Measurements from ENCODE around the gene LRRC4C. TPM values are rescaled to one million over a fixed set of nuclear protein-coding genes. Genes with fewer than 3 reads are reported as not detected.

The LRRC4C gene
- total RNA-seq, 1 experiment from 2014 or later: 0.15 TPM

DNA sequence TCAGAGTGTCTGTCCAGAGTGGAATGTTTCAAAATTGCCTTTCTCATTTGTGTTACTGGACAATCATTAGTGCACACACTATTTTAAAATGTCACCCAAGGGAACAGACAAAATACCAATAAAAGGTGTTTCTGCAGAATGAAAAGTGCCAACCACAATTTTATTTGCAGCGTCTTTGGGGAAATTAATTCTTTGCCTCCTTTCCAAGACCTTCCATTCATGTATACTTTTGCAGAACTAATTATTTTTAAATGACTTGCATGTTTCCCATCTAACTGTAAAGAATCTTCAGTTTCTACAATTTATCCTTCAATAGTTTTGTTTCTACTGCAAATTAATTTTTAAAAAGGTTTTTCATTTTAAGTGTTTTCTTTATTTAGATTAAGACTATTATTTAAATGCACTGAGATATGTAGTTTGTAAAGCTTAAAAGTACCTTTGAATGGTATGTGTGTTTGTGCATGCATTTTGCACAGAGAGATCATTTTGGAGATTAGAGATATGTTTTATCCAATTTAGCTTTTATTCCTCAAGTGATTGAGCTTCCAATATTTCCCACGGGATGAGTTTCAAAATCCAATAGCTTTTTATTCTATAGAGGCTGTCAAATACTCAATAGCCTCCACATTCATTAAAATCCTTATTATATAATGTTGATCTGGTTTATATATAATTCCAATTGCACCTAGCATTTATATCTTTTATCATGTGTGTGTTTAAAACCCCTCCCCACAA, 1235.7 kb downstream of the LRRC4C start:
- Histone ChIP-seq H3K27me3 (ENCODE audit: control insufficient read depth, insufficient read depth, low read length) (no peaks in the 10 kb centered on the region), H3K4me1 (ENCODE audit: control insufficient read depth, insufficient read depth, low read length) (no peaks in the 10 kb centered on the region), H3K9me3 (ENCODE audit: control insufficient read depth, insufficient read depth, low read depth, low read length) (no peaks in the 10 kb centered on the region), H3K4me3 (ENCODE audit: low read depth in 2 of 2, low read length in 2 of 2) (no peak overlapping the region), H3K36me3 (ENCODE audit: control insufficient read depth, insufficient read depth, low read length) (no peaks in the 10 kb centered on the region), H3K27ac (ENCODE audit: low read length) (no peak overlapping the region)
- in situ Hi-C loops (cut with HindIII; ENCODE audit: low pct_unique_long_range_greater_than_20kb, low sequenced_read_pairs) (no loop called here), intact Hi-C loops (cut with micrococcal nuclease; ENCODE audit: unreplicated experiment) (no loop called here)
- no peak for TF ChIP-seq TCF7L2 (IDR thresholded peaks at IDR 0.05; ENCODE audit: low read depth, low read length)
- no peak for TF ChIP-seq POLR2AphosphoS5 (IDR thresholded peaks at IDR 0.05; ENCODE audit: low read depth, low read length)
- TF ChIP-seq, protein P1, sequence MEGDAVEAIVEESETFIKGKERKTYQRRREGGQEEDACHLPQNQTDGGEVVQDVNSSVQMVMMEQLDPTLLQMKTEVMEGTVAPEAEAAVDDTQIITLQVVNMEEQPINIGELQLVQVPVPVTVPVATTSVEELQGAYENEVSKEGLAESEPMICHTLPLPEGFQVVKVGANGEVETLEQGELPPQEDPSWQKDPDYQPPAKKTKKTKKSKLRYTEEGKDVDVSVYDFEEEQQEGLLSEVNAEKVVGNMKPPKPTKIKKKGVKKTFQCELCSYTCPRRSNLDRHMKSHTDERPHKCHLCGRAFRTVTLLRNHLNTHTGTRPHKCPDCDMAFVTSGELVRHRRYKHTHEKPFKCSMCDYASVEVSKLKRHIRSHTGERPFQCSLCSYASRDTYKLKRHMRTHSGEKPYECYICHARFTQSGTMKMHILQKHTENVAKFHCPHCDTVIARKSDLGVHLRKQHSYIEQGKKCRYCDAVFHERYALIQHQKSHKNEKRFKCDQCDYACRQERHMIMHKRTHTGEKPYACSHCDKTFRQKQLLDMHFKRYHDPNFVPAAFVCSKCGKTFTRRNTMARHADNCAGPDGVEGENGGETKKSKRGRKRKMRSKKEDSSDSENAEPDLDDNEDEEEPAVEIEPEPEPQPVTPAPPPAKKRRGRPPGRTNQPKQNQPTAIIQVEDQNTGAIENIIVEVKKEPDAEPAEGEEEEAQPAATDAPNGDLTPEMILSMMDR (IDR thresholded peaks at IDR 0.05): no peak
- TF ChIP-seq, protein P2, sequence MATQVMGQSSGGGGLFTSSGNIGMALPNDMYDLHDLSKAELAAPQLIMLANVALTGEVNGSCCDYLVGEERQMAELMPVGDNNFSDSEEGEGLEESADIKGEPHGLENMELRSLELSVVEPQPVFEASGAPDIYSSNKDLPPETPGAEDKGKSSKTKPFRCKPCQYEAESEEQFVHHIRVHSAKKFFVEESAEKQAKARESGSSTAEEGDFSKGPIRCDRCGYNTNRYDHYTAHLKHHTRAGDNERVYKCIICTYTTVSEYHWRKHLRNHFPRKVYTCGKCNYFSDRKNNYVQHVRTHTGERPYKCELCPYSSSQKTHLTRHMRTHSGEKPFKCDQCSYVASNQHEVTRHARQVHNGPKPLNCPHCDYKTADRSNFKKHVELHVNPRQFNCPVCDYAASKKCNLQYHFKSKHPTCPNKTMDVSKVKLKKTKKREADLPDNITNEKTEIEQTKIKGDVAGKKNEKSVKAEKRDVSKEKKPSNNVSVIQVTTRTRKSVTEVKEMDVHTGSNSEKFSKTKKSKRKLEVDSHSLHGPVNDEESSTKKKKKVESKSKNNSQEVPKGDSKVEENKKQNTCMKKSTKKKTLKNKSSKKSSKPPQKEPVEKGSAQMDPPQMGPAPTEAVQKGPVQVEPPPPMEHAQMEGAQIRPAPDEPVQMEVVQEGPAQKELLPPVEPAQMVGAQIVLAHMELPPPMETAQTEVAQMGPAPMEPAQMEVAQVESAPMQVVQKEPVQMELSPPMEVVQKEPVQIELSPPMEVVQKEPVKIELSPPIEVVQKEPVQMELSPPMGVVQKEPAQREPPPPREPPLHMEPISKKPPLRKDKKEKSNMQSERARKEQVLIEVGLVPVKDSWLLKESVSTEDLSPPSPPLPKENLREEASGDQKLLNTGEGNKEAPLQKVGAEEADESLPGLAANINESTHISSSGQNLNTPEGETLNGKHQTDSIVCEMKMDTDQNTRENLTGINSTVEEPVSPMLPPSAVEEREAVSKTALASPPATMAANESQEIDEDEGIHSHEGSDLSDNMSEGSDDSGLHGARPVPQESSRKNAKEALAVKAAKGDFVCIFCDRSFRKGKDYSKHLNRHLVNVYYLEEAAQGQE (IDR thresholded peaks at IDR 0.05; ENCODE audit: insufficient read depth in 1 of 2, low read depth in 2 of 2, low read length in 1 of 2): no peak
- no peak for TF ChIP-seq SIN3A (IDR thresholded peaks at IDR 0.05; ENCODE audit: borderline replicate concordance, insufficient read depth, low read depth, low read length)
- ATAC-seq (no peak), DNase-seq (ENCODE audit: low read depth, low spot score) (no peak)
- CTCF ChIA-PET: no interaction called here
- POLR2A ChIA-PET: no interaction called here
- BruUV-seq (replicated peaks): no TSS peak

DNA sequence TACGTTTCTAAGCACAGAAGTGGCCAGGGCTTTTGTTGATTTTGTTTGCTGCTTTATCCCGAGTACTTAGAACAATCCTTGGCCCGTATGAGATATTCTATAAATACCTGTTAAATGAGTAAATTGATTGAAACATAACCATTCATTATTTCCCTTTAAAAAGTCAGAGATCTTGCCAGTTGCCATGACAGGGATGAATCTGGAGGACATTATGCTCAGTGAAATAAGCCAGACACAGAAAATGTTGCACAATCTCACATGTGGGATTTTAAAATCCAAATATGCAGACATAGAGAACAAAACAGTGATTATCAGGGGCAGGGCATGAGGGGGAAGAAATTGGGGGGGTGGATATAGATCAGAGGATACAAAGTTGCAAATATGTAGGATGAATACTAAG, 1240.1 kb downstream of the LRRC4C start:
- intact Hi-C loops (cut with micrococcal nuclease; ENCODE audit: unreplicated experiment) (no loop called here), in situ Hi-C loops (cut with HindIII; ENCODE audit: low pct_unique_long_range_greater_than_20kb, low sequenced_read_pairs) (no loop called here)
- no TSS peak for BruUV-seq (replicated peaks)
- Histone ChIP-seq H3K27me3 (ENCODE audit: control insufficient read depth, insufficient read depth, low read length) (no peaks in the 10 kb centered on the region), H3K9me3 (ENCODE audit: control insufficient read depth, insufficient read depth, low read depth, low read length) (no peaks in the 10 kb centered on the region), H3K4me1 (ENCODE audit: control insufficient read depth, insufficient read depth, low read length) (no peaks in the 10 kb centered on the region), H3K4me3 (ENCODE audit: low read depth in 2 of 2, low read length in 2 of 2) (no peak overlapping the region), H3K27ac (ENCODE audit: low read length) (no peak overlapping the region), H3K36me3 (ENCODE audit: control insufficient read depth, insufficient read depth, low read length) (no peaks in the 10 kb centered on the region)
- ChIA-PET CTCF (no interaction called here), POLR2A (no interaction called here)
- DNase-seq (ENCODE audit: low read depth, low spot score) (no peak), ATAC-seq (no peak)
- TF ChIP-seq POLR2AphosphoS5 (IDR thresholded peaks at IDR 0.05; ENCODE audit: low read depth, low read length): no peak
- TF ChIP-seq, protein P2 (IDR thresholded peaks at IDR 0.05; ENCODE audit: insufficient read depth in 1 of 2, low read depth in 2 of 2, low read length in 1 of 2): no peak
- no peak for TF ChIP-seq TCF7L2 (IDR thresholded peaks at IDR 0.05; ENCODE audit: low read depth, low read length)

Measured in Panc1 (cell line).